ENCODE measurements around the gene LRRC4C.

- TF ChIP-seq REST (IDR thresholded peaks at IDR 0.05; ENCODE audit: unreplicated experiment): no peak
- TF ChIP-seq CREB1 (CRISPR knock-in tag; IDR thresholded peaks at IDR 0.05; ENCODE audit: low read depth): no peak
- no peak for TF ChIP-seq EZH2phosphoT487 (IDR thresholded peaks at IDR 0.05; ENCODE audit: unreplicated experiment)
- no peak for TF ChIP-seq CTCF (conservative IDR thresholded peaks at IDR 0.05; ENCODE audit: low read depth in 2 of 2)
- TF ChIP-seq EZH2 (IDR thresholded peaks at IDR 0.05; ENCODE audit: low read depth, unreplicated experiment): no peak
- TF ChIP-seq POLR2AphosphoS5 (IDR thresholded peaks at IDR 0.05; ENCODE audit: low read depth): no peak
Measured at GRCh38 chr11:40716344-40717130, 742.9 kb downstream of the LRRC4C start.

Measured in GM23338 (cell line).